C4-2B (cell line): ENCODE data around the gene ZFP64.

Source experiments
- ZFX ChIP-seq: fragments of 450-650 bp; IDR thresholded peaks from 2 replicates; pipeline ENCODE4 v1.6.1; 2017
- TF ChIP-seq, protein P1 (sequence below): fragments of 450-650 bp; conservative IDR thresholded peaks from 2 replicates; pipeline ENCODE4 v1.5.1; 2017; ENCODE audit warnings: mild to moderate bottlenecking

DNA sequence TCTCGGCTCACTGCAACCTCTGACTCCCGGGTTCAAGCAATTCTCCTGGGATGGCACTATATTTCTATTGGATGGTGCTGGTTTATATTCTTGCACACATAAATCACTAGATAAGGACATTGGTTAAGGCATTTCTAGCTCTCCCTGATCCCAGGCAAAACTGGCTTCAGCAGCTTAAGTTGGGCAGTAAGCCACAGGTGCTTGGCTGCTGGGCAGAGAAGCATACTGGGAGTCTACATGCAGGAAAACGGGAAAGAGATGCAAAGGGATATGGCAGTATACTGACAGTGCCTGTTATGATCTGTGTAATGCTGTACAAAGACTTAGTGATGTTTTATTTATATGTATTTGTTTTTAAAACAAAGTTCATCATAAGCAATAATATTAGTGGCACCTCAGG, 33.3 kb upstream of the ZFP64 start:
- TF ChIP-seq, protein P1, sequence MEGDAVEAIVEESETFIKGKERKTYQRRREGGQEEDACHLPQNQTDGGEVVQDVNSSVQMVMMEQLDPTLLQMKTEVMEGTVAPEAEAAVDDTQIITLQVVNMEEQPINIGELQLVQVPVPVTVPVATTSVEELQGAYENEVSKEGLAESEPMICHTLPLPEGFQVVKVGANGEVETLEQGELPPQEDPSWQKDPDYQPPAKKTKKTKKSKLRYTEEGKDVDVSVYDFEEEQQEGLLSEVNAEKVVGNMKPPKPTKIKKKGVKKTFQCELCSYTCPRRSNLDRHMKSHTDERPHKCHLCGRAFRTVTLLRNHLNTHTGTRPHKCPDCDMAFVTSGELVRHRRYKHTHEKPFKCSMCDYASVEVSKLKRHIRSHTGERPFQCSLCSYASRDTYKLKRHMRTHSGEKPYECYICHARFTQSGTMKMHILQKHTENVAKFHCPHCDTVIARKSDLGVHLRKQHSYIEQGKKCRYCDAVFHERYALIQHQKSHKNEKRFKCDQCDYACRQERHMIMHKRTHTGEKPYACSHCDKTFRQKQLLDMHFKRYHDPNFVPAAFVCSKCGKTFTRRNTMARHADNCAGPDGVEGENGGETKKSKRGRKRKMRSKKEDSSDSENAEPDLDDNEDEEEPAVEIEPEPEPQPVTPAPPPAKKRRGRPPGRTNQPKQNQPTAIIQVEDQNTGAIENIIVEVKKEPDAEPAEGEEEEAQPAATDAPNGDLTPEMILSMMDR = no peak
- no peak for TF ChIP-seq ZFX
